ELF-1 (cell line): ENCODE results near the gene CAMK2A.
"Not testable (repeated sequence)": the region's sequence is repeated elsewhere in the genome, so short reads cannot be mapped to it uniquely, and the experiment has no call there.

Experiments used
- DNase-seq: peaks from one replicate; pipeline ENCODE4 v3.0.0-alpha.2; 2016; ENCODE audit warnings: low read depth, low spot score

Gene CAMK2A

GRCh38 chr5:150255659-150256409, 33.7 kb downstream of the CAMK2A start:
- DNase-seq: peak; percentile 36

GRCh38 chr5:150254774-150255173, 34.8 kb downstream of the CAMK2A start:
- no peak for DNase-seq

- no peak for DNase-seq
Observed at GRCh38 chr5:150254363-150254762, 35.2 kb downstream of the CAMK2A start.

GRCh38 chr5:150253416-150254208, 36.0 kb downstream of the CAMK2A start:
- DNase-seq: peak; percentile 69

- DNase-seq: no peak
Observed at GRCh38 chr5:150252489-150252888, 37.1 kb downstream of the CAMK2A start.

- no peak for DNase-seq
Observed at GRCh38 chr5:150251504-150251903, 38.1 kb downstream of the CAMK2A start.

- DNase-seq: peak; percentile 42
Observed at GRCh38 chr5:150249744-150250143, 39.8 kb downstream of the CAMK2A start.

GRCh38 chr5:150248946-150249345, 40.6 kb downstream of the CAMK2A start:
- DNase-seq: no peak

GRCh38 chr5:150248493-150248892, 41.1 kb downstream of the CAMK2A start:
- DNase-seq: not testable (repeated sequence)

GRCh38 chr5:150247726-150248125, 41.8 kb downstream of the CAMK2A start:
- DNase-seq: no peak

- no peak for DNase-seq
Observed at GRCh38 chr5:150246835-150247234, 42.7 kb downstream of the CAMK2A start.

GRCh38 chr5:150246429-150246828, 43.1 kb downstream of the CAMK2A start:
- DNase-seq: no peak

GRCh38 chr5:150245808-150246207, 43.8 kb downstream of the CAMK2A start:
- DNase-seq: no peak

GRCh38 chr5:150245111-150245789, 44.3 kb downstream of the CAMK2A start:
- peak; percentile 87 for DNase-seq

- no peak for DNase-seq
Observed at GRCh38 chr5:150244209-150244608, 45.4 kb downstream of the CAMK2A start.

GRCh38 chr5:150243590-150243989, 46.0 kb downstream of the CAMK2A start:
- no peak for DNase-seq

- peak; percentile 21 for DNase-seq
Observed at GRCh38 chr5:150242251-150242894, 47.2 kb downstream of the CAMK2A start.

- no peak for DNase-seq
Observed at GRCh38 chr5:150241298-150242160, 48.0 kb downstream of the CAMK2A start.

GRCh38 chr5:150239794-150240122, 49.8 kb downstream of the CAMK2A start:
- no peak for DNase-seq

- no peak for DNase-seq
Observed at GRCh38 chr5:150239099-150239793, 50.3 kb downstream of the CAMK2A start.
